WTC11 (cell line): ENCODE measurements around the gene ARHGEF28.

Source experiments
- CTCF ChIP-seq: fragments of 200-600 bp; IDR thresholded peaks from 2 replicates; pipeline ENCODE4 v1.8.0; 2022; ENCODE audit warnings: antibody characterized with exemption
- E2F5 ChIP-seq: sonication (generic); formaldehyde crosslinking; IDR thresholded peaks from 2 replicates; pipeline ENCODE4 v1.8.1; 2022; ENCODE audit warnings: mild to moderate bottlenecking, moderate library complexity, missing genetic modification reagents
- FOXK1 ChIP-seq: sonication (generic); formaldehyde crosslinking; IDR thresholded peaks from 2 replicates; pipeline ENCODE4 v1.8.0; 2022; ENCODE audit warnings: mild to moderate bottlenecking, moderate library complexity, missing genetic modification reagents
- NR2C2 ChIP-seq: sonication (generic); formaldehyde crosslinking; IDR thresholded peaks from 2 replicates; pipeline ENCODE4 v1.8.0; 2022; ENCODE audit warnings: mild to moderate bottlenecking, missing genetic modification reagents
- NR3C1 ChIP-seq: sonication (generic); formaldehyde crosslinking; conservative IDR thresholded peaks from 2 replicates; pipeline ENCODE4 v1.8.1; 2023; ENCODE audit warnings: low read depth, mild to moderate bottlenecking, missing genetic modification reagents
- SP1 ChIP-seq: sonication (generic); formaldehyde crosslinking; conservative IDR thresholded peaks from 2 replicates; pipeline ENCODE4 v1.8.1; 2022; ENCODE audit warnings: missing genetic modification reagents
- TCF7 ChIP-seq: sonication (generic); formaldehyde crosslinking; IDR thresholded peaks from 2 replicates; pipeline ENCODE4 v1.8.0; 2022; ENCODE audit warnings: mild to moderate bottlenecking, low read depth, missing genetic modification reagents, moderate library complexity

- TF ChIP-seq CTCF (no peak), NR2C2 (CRISPR knock-in tag) (no peak), NR3C1 (CRISPR knock-in tag) (no peak), SP1 (no peak), E2F5 (CRISPR knock-in tag) (no peak), TCF7 (no peak), FOXK1 (CRISPR knock-in tag) (no peak)
Observed at GRCh38 chr5:73630765-73631164, 4.8 kb downstream of the ARHGEF28 start.
